GM21381 (cell line): ENCODE measurements around the gene CYP3A7.
"Not testable (repeated sequence)": the region's sequence is repeated elsewhere in the genome, so short reads cannot be mapped to it uniquely, and the experiment has no call there.

Source experiments
- ATAC-seq: cut with Tn5 transposase; IDR thresholded peaks from one replicate; pipeline ENCODE4 v1.9.1; 2021; ENCODE audit warnings: mild to moderate bottlenecking, moderate library complexity; ENCODE audit not compliant: unreplicated experiment

CYP3A7 gene

DNA sequence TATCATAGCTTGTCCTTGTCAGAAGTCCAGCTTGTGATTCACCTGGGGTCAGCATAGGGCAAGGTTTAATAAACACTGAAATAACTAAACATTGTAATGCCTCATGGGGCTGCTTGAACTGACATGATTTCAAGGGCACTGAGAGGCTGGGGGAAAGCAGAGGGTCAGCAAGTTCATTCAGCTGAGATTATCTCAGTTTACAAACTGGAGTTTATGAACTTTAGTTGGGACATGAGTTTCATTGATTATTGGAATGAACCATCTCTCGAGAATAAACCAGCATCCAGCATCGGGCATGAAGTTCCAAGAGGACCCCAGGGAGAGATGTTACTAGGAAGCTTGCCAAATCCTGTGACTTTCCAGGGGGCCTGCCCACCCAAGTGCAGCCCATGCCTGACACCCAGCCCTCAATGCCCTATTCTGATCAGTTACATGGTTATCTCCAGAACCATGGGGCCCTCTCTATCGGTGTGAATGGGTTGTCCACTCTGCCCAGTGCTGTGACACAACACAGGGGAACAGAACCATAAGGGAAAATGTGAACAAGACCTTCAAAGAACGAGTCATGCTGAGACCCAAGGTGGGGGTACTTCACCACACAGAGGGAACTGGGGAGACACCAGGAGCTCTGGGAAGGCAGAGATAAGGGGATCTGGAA is 7.9 kb upstream of the CYP3A7 start:
- ATAC-seq: no peak

DNA sequence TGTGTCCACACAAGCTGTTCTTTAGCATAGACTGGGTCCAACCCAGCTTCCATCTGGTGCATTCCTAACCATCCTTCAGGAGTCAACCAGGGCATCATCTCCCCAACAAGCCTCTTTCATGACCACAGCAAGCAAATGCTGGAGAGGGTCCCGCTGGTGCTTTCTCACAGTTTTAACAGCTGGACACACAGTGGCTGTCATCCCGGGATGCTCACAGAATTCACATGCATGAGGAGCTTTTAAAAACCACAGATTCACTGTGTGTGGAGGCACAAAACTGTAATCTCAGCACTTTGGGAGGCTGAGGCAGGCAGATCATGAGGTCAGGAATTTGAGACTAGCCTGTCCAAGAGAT is 6.4 kb upstream of the CYP3A7 start:
- no peak for ATAC-seq

DNA sequence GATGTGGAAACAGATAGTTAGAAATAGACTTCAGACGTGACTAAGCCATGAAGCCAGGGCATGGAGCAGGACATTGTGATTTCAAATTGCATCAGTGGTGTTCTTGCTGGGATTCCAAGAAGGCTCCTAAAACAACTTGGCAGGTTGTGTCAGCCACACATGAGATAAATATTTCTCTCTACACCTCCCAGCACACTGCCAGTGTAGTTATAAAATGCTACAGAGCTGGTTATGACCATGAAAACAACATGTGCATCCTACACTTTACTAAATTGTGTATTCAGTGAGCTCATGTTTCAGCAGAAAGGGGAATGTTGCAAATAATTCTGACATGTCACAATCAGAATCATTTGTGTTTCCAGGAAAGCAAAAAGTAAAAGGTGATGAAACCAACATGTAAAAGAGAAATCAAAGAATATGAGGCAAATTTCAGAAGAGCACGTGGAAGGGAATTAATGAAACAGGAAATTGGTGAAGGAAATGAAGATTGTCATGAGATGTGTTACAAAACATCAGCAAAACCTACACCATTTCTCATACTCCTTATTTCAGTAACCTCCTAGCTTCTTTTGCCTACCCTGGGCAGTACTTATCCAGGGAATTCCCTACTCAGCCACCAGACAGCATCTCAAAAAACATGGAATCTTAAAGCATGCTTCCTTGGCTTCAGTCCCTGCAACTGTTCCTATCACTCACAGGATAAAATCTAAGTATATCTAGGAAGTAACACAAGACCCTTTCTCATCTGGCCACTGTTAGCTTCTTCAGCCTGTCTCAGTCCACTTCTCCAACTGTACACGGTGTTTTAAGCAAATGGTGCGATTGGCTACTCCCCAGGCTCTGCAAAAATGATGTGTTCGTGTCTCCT is 5.8 kb upstream of the CYP3A7 start:
- ATAC-seq: no peak

DNA sequence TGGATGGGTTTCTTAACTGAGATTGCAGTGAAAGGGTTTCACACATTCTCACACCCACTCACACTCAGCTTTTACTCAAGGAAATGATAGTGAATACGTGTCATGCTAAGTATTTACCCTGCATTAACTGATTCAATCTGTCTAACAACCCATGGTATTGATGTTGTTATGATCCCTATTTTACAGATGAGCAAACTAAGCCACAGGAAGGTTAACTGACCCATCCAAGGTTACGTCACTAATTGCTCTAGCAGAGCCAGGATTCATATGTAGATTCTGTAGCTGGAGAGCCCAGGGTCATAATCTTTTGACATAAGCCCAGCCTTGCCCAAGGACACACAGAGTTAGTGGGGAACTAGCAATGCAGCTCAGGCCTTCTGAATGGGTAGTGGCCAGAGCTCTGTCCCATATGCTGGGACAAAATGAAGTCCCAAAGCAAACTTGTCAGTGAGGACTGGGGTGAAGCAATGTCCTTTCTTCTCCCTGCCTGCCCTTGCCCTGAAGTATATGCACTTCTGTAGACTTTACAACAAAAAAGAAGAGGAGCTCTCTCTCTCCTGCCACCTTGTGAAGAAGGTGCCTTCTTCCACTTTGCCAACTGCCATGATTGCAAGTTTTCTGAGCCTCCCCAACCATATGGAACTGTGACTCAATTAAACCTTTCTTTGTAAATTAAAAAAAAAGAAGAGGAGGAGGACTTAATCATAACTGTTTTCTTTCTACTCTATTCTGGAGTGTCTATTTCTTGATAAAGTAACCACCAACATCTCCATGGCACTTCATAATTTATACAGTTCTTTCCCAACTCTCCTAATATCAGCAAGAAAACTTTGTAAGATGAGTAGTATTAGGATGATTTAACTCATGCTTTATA is 4.9 kb upstream of the CYP3A7 start:
- no peak for ATAC-seq

DNA sequence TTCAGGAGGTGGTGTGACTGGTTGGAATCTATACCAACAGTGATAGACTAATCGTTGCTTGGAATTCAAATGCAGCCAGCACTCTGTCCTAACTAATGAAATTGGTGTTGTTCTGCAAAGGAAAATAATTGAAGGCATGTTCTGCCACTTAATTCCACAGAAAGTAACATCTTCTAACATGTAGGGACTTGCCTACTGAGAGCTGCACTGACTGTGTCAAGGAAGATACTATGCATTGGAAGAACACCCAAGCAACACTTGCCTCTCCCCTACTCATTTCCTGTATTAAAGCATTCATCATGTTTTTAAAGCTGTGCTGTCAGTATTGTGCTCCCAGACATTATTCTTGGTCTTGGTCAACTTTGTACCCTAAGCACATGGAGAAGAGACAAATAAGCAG is 2.7 kb upstream of the CYP3A7 start:
- ATAC-seq: no peak

DNA sequence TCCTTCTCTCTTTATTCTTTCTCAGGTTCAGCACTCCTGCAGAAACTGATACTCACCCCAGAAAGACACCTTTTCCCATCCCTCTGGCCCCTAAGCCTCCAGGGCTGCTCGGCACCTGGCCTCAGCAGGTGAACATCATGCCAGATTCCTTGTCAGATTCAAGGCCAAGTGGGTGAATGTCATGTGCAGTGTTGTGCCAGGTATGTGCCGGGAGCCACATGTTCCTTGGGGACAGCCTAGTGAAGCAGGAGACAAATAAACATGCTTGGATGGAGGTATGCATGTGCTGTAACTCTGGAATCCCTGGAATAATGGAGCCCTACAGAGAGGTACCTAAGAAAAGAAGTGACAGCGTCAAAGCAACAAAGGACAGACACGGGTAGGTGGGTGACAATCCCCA is 1.7 kb upstream of the CYP3A7 start:
- not testable (repeated sequence) for ATAC-seq

GRCh38 chr7:99733448-99733847 is 1.5 kb downstream of the CYP3A7 start:
- no peak for ATAC-seq

GRCh38 chr7:99733003-99733402 is 2.0 kb downstream of the CYP3A7 start:
- no peak for ATAC-seq

- ATAC-seq: no peak
Observed at GRCh38 chr7:99731638-99732374, 3.2 kb downstream of the CYP3A7 start.

DNA sequence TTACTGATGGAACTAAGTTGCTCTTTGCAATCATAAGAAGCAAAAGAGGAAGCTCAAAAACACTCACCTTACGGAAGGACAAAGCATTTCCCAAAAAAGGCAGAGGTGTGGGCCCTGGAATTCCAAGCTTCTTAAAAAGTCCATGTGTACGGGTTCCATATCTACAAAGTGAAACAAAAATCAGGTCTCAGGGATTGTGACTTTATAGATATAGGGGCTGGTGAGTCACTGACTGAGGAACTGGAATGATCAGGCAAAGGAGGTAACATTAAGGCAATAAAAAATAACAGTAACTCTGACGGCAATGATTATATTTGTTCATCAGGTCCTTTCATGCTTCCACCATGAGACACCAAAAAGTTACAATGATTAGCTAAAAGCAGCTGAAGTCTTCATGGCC is 4.0 kb downstream of the CYP3A7 start:
- ATAC-seq: no peak

GRCh38 chr7:99730238-99730810 is 4.7 kb downstream of the CYP3A7 start:
- no peak for ATAC-seq

DNA sequence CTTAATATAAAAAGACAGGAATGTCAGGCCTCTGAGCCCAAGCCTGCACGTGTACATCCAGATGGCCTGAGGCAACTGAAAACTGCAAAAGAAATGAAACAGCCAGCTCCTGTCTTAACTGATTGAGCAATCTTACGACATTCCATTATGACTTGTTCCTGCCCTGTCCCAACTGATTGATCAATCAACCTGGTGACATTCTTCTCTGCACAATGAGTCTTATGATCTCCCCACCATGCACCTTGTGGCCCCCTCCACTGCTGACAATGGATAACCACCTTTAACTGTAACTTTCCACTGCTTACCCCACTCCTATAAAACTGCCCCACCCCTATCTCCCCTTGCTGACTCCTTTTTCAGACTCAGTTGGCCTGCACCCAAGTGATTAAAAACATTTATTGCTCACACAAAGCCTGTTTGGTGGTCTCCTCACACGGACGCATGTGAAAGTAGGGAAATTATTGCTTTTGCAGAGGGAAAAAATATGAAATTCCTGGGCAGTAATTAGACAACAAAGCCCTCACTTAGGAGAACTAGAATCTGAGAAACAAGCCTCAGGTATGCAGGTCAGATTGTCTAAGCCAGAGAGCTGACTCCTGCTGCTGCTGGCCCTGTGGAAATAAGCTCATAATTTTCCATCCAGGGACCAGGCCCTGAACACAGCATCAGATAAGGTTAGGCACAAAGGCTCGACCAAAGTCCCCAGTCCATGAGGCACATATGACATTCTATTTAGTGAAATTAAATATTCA is 5.3 kb downstream of the CYP3A7 start:
- ATAC-seq: no peak

DNA sequence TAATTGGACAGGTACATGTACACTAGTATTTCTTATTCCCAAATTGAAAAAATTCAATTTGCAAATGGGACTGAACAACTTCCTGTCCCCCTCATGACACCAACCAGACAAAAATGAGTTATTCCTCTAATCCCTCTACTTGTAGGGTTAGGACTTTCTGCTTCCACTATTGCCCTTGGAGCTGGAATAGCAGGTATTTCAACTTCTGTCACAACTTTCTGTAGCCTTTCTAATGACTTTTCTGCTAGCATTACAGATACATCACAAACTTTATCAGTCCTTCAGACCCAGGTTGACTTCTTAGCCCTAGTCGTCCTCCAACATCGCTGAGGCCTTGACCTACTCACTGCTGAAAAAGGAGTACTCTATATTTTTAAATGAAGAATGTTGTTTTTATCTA is 6.4 kb downstream of the CYP3A7 start:
- ATAC-seq: no peak

- ATAC-seq: not testable (repeated sequence)
Observed at GRCh38 chr7:99723201-99723600, 11.8 kb downstream of the CYP3A7 start.

- ATAC-seq: no peak
Observed at GRCh38 chr7:99720800-99721595, 14.0 kb downstream of the CYP3A7 start.

DNA sequence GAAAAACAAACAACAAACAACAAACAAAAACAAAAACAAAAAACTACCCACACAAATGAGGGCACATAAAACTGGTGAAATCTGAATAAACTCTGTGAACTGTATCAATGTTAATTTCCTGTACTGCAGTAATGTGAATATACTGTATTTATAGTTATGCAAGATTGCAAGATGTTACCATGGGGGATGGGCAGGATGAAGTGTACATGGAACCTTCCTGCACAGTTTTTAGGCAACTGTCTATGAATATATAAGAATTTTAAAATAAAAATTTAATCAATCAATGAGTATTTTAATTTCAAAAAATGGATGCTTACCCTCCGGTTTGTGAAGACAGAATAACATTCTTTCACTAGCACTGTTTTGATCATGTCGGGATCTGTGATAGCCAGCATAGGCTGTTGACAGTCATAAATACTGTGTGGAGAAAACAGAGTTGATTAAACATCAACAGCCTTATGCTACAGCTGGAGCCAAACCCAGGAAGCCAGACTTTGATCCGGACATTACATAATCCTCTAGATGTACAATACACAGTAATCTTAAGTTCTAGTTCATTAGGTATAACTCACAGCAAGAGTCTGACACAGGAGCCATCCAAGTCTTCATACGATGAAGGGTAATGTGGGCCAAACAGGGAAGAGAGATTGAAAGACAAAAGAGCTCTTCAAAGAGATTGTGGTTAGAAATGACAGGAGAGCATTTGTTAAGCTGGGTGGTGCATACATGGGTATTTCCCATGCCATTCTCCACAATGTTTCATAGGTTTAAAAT is 14.8 kb downstream of the CYP3A7 start:
- no peak for ATAC-seq

DNA sequence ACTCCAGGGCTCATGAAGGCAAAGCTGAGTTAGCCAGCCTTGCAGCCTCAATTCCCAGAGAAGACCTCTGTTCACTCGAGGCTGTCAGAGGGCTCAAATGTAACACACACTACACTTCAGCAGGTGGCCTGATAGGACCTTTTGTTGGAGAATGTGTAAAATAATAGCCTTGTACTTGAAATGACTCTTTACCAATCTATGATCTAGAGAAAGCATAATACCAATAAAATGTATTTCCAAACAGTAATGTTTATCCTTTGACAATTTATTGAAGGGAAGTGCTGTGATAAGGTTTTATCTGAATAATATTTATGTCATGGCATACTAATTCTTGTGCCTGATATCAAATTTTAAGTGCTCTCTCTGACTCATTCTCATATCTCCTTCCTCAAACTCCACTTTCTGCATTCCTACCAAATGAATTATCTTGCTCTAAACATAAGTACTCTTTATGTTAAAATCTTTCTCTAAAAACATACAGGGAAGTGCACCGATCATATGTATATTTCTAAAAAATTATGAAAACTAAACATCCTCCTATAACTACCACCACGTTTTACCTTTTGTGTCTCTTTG is 20.9 kb downstream of the CYP3A7 start:
- no peak for ATAC-seq
